Measurements from ENCODE around the gene NRG2.
A peak's percentile ranks its signal among the peaks of the same experiment; 100 is the strongest.

Gene NRG2

GRCh38 chr5:139914218-139914807 is 128.8 kb downstream of the NRG2 start:
- no peak for DNase-seq (ENCODE audit: insufficient read length, low spot score)
- TF ChIP-seq POLR2A (IDR thresholded peaks at IDR 0.05; ENCODE audit: low read depth, low read length) = no peak
- FAIRE-seq = no peak

DNA sequence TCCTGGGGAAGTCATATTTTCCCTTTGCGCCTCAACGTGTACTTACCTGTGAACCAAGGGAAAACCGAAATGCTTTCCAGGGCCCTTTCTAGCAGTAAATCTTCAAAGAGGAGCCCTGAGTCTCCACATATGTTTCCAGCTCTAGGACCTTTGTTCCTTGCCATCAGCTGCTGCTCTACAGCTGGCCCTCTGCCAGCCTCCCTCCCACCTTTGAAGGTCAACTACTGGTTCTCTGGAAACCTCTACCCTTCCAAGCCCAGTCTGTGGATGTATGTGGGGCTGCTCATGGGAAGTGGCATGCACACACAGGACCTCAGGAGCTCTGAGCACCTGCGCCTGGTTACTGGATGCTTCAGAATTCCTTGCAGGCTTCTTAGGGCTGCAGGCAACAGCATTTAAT is 130.3 kb downstream of the NRG2 start:
- DNase-seq (ENCODE audit: insufficient read length, low spot score) (no peak), FAIRE-seq (no peak)

DNA sequence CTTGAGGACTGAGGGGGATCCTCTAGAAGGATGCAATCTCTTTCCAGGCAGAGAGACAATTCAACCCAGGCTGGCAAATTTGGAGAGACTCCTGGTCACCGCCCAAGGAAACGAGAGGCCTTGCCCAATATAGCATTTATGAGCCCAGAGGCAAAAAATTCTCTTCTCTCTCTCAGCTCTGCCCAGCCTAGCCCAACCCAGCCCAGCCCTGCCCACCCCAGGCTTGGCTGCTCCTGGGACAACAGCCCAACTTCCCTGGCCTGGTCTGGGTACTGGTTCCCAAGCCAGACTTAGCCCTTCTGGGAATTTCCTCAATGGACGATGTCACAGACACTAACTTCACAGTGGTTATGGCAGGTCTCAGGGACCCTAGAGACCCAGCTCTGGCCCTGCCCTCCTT is 130.9 kb downstream of the NRG2 start:
- DNase-seq (ENCODE audit: insufficient read length, low spot score) (no peak), FAIRE-seq (no peak)
- TF ChIP-seq POLR2A (IDR thresholded peaks at IDR 0.05; ENCODE audit: low read depth, low read length) = no peak

More for the DNA sequence above, 130.3 kb downstream of the NRG2 start:
- TF ChIP-seq POLR2A (IDR thresholded peaks at IDR 0.05; ENCODE audit: low read depth, low read length) = no peak

- FAIRE-seq (no peak), DNase-seq (ENCODE audit: insufficient read length, low spot score) (no peak)
- TF ChIP-seq POLR2A (IDR thresholded peaks at IDR 0.05; ENCODE audit: low read depth, low read length) = no peak
Observed at GRCh38 chr5:139911425-139912120, 131.5 kb downstream of the NRG2 start.

- TF ChIP-seq POLR2A (IDR thresholded peaks at IDR 0.05; ENCODE audit: low read depth, low read length) = no peak
- FAIRE-seq (no peak), DNase-seq (ENCODE audit: insufficient read length, low spot score) (no peak)
Observed at GRCh38 chr5:139910901-139911300, 132.2 kb downstream of the NRG2 start.

- DNase-seq (ENCODE audit: insufficient read length, low spot score) (no peak), FAIRE-seq (no peak)
- no peak for TF ChIP-seq POLR2A (IDR thresholded peaks at IDR 0.05; ENCODE audit: low read depth, low read length)
Observed at GRCh38 chr5:139910036-139910435, 133.1 kb downstream of the NRG2 start.

DNA sequence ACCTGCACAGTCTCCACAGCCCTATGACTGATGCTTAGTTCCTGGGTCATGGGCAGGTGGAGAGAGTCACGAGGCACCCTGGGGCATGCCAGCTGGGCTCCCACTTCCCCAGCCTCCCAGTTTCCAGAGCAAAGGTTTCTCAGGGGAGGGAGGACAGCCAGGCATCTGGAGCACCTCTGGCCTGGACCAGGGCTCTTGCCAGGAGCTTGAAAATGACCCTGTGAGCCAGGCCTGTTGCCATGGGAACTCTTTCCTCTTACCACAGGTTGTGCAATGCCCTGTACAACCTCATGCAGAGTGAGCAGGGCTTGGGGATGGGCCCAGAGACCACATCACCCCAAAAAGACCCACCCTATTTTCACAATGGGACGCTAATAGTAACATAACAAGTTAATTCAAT is 134.3 kb downstream of the NRG2 start:
- FAIRE-seq = no peak

DNA sequence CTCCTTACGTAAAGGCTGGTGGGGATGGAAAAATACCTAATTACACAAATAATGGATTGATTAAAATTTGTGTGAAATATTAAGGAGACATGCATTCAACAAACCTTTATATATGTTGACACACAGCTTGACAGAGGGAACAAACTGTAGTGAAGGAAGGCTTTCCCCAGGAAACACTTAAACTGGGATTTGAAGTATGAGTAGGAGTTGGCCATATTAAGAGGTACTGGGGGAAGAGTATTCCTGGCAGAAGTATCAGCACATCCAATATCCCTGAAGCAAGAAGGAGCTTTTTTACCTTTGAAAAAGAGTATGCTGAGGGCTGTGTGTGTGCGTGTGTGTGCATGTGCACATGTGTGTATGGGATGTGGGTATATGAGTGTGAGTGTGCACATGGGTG is 136.4 kb downstream of the NRG2 start:
- FAIRE-seq (no peak), DNase-seq (ENCODE audit: insufficient read length, low spot score) (no peak)
- TF ChIP-seq POLR2A (IDR thresholded peaks at IDR 0.05; ENCODE audit: low read depth, low read length) = no peak

More for the DNA sequence above, 134.3 kb downstream of the NRG2 start:
- no peak for TF ChIP-seq POLR2A (IDR thresholded peaks at IDR 0.05; ENCODE audit: low read depth, low read length)
- peak; percentile 25 for DNase-seq (ENCODE audit: insufficient read length, low spot score)

- no peak for TF ChIP-seq POLR2A (IDR thresholded peaks at IDR 0.05; ENCODE audit: low read depth, low read length)
- FAIRE-seq (no peak), DNase-seq (ENCODE audit: insufficient read length, low spot score) (no peak)
Observed at GRCh38 chr5:139904816-139905661, 138.1 kb downstream of the NRG2 start.

DNA sequence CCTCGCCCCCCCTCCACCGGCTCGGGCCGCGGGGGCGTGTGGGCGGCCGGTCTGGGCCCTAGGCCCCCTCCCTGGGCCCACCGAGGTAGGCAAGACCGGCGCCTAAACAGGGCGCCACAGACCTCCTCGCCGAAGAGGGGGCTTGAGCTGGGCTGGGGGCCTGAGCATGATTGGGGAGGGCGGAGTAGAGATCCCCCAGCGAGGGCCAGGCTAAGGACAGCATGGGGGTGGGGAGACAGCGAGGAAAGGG is 138.6 kb downstream of the NRG2 start:
- DNase-seq (ENCODE audit: insufficient read length, low spot score) (no peak), FAIRE-seq (no peak)
- TF ChIP-seq POLR2A (IDR thresholded peaks at IDR 0.05; ENCODE audit: low read depth, low read length) = no peak

DNA sequence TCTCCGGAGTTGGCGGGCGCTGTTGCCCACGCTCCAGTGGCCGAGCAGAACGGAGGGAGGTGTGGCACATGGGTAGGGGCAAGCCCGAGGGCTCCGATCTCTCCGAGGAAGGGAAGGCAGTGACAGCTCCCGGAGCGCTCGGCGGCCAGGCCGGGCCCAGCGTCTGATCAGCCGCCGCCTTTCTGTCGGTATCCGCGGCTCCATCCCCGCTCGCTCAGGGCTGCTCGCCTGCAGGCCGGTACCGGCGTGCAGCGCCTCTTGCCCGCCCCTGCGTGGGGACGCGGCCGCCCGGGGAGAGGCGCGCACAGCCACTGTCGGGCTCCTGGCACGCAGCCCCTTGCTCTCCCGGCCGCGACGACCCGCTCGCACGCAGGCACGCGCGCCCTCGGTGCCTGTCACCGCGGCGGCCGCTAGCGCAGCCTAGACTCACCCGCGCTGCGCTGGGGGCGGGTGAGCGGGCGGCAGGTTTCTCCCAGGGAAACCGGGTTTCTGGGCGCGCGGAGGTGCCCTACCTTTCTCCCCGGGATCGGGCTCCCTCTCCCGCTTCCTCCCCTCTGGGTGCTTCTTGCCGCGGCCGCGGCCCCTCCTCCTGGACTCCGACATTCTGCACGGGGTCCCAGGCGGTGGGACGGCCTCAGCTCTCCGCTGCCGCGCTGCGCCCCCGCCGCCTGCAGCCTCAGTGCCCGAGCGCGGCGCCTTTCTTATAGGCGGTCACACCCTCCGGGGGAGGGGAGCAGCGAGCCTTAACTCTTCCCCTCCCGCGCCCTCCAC is 139.1 kb downstream of the NRG2 start:
- no peak for TF ChIP-seq POLR2A (IDR thresholded peaks at IDR 0.05; ENCODE audit: low read depth, low read length)
- FAIRE-seq = no peak

DNA sequence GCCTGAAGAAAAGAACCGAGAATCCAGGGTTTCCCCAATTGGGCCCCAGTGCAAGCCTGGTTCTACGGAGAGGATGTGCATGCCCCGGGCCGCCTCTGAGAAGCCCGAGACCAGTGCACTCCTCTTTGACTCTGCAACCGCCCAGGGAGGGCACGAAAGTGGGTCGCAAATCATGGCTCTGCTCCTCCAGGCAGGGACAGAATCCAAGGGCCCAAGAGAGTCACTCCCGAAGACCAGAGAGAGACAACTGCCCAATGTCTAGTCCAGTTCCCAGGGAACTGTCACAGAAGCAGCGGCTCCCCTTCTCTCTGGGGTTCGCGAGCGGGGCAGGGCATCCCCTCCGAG is 139.7 kb downstream of the NRG2 start:
- TF ChIP-seq POLR2A (IDR thresholded peaks at IDR 0.05; ENCODE audit: low read depth, low read length) = no peak
- DNase-seq (ENCODE audit: insufficient read length, low spot score) (no peak), FAIRE-seq (no peak)

More for the DNA sequence above, 139.1 kb downstream of the NRG2 start:
- DNase-seq (ENCODE audit: insufficient read length, low spot score) = no peak

DNA sequence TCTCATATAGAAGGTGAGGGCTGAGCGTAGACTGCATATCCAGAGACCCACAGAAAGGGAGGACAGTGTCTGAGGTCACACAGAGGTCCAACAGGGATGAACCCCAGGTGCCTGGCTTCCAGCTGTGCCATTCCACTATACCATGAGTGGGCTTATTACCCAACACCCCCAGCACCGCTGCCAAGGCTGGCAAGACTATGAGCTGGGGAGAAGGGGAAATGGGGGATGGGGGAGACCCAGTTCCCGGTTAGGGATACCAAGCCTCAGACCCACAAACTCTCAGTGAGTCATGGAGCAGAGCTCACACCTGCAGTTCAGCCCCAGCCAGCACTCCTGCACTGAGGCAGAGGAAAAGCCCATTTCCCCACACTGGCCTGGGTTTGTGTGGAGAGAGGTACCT is 141.1 kb downstream of the NRG2 start:
- TF ChIP-seq POLR2A (IDR thresholded peaks at IDR 0.05; ENCODE audit: low read depth, low read length) = no peak
- FAIRE-seq (no peak), DNase-seq (ENCODE audit: insufficient read length, low spot score) (no peak)

DNA sequence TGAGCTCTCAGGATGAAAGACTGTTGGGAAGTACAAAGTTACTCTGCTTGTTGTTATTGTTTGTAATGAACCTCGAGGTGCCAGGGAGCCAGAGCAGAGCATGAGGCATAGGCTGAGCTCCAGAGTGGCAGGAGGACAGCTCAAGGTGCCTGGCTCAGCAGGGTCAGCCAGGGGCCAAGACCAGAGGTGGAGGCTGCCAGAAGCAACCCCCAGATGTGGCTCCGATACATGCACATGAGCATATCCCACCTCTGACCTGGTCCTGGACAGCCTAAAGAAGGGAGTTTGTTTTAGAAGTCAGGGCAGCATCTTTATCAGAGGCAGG is 141.9 kb downstream of the NRG2 start:
- no peak for TF ChIP-seq POLR2A (IDR thresholded peaks at IDR 0.05; ENCODE audit: low read depth, low read length)
- no peak for DNase-seq (ENCODE audit: insufficient read length, low spot score)
- FAIRE-seq = no peak

Data from H54 (cell line).